Stimulated activated CD8-positive, alpha-beta memory T cell treated with anti-CD3 and anti-CD28 coated beads, Interleukin-15, amount 100 ng/mL, for 1 hour (primary cell): ENCODE results near the gene BGN.

ENCODE experiments used
- DNase-seq: peaks from one replicate; pipeline ENCODE4 v3.0.0-alpha.2; 2020; ENCODE audit warnings: low read depth

BGN gene

GRCh38 chrX:153507484-153508178, 12.9 kb downstream of the BGN start:
- peak; percentile 65 for DNase-seq

- no peak for DNase-seq
Observed at GRCh38 chrX:153509592-153509991, 14.8 kb downstream of the BGN start.

GRCh38 chrX:153510383-153510782, 15.6 kb downstream of the BGN start:
- no peak for DNase-seq

- no peak for DNase-seq
Observed at GRCh38 chrX:153511784-153512500, 17.2 kb downstream of the BGN start.

GRCh38 chrX:153512501-153512893, 17.7 kb downstream of the BGN start:
- DNase-seq = no peak

DNA sequence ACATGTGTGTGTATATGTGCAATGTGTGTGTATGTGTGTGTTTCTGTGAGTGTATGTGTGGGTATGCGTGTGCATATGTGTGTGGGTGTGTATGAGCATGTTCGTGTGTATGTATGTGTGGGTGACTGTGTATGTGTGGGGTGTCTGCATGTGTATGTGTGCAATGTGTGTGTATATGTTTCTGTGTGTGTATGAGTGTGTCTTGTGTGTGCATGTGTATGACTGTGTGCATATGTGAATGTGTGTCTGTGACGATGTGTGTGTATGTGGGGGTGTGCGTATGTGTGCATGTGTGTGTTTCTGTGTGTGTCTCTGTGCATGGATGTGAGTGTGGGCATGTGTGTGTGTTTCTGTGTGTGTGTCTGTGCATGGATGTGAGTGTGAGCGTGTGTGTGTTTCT, 18.5 kb downstream of the BGN start:
- no peak for DNase-seq

DNA sequence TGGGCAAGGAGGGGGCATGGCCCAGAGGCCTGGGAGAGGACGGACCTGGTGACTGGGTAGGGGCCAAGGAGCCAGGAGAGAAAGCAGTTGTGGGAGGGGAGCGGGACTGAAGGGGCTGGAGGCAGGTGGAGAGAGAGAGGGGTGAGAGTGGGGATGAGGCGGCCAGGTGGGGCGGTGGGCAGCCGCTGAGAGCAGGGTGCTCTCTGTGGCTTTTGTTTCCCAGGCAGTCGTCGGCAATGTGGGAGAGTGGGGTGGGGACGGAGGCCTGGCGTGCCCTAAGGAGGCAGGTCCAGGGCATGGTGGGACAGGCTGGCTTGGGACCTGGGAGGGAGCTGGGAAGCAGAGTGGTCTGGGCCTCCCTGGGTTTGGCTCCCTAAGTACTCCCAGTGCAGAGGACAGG, 19.5 kb downstream of the BGN start:
- DNase-seq = no peak

DNA sequence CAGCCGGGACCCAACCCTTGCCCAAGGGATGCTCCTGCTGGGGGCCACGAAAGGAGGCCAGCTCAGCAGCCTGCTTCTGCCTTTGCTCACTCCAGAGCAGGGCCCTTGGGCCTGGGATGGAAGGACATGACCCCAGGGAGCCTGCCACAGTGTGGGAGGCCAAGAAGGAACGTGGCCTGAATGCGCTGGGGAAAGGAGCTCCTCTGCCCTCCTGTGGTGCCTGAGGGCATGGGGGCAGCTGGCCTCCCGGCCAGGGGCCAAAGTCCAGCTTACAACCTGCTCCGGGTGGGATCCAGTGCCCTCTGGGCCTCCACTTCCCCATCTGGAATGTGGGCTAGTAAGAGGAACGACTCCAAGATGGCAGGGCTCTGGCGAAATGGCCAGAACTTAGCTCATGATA, 20.7 kb downstream of the BGN start:
- DNase-seq = no peak

- DNase-seq = no peak
Observed at GRCh38 chrX:153516073-153516472, 21.3 kb downstream of the BGN start.

DNA sequence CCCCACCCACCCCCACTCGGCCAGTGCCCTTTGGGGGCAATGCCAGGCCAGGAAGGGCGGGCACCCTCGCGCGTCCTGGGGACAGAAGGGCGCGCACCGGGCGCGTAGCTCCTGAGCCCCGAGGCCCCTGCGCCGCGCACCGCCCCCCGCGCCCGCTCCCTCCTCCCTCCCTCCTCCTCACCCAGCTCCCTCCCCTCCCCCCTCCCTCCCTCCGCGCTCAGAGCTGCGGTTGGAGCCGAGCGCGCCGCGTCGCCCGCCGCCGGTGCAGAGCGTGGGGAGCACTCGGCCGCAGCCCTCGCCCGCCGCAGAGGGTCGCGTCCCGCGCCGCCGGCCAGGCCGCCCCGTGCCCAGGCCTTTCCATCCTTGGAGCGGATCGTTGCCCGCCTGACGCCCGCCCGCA, 22.6 kb downstream of the BGN start, which contains the start of gene ATP2B3:
Gene ATP2B3 (plus strand): TSS at position 220 of the 400 bp plus-strand sequence. CDS start 18,606 bp downstream, outside the sequence.
- DNase-seq = no peak

DNA sequence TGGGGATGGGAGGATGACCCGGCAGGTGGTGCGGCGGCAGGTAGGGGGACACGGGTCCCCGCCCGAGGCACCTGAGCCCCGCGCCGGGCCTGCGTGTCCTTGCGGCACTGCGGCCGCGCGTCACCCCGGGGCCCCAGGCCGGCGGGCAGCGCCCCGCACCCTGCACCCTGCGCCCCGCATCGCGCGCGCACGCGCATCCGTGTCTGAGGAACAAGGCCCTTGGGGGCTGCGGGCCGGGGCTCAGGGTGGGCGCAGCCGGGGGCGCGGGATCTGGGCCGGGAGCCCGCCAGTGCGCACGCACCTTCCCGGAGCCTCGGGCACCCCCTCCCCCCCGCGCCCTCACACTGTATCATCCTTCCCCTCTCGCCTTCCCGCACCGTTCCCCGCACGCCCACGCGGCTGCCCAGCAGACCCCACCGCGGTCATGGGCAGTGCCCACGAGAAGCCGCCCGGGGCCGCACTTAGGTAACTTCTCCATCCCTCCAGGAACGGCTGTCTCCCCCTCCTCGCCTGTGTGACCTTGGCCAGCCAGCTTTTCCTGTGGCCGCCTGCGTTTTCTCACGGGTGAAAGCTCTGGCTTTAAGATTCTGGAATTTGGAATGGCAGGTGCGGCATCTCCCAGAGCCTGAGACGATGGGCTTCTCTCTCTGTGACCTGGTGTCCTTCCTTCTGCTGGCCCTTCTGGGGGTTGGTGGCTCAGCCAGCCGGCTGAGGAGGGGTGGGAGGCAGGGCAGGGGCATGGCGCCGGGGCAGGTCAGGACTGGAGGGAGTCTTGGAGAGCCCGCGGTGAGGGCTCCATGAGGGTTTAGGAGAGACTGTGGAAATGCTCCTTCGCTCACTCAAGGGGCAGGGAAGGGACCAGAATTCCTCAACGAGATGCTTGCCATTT, 23.4 kb downstream of the BGN start:
- no peak for DNase-seq

- no peak for DNase-seq
Observed at GRCh38 chrX:153519569-153520286, 24.9 kb downstream of the BGN start.

GRCh38 chrX:153520287-153520917, 25.6 kb downstream of the BGN start:
- DNase-seq = no peak

DNA sequence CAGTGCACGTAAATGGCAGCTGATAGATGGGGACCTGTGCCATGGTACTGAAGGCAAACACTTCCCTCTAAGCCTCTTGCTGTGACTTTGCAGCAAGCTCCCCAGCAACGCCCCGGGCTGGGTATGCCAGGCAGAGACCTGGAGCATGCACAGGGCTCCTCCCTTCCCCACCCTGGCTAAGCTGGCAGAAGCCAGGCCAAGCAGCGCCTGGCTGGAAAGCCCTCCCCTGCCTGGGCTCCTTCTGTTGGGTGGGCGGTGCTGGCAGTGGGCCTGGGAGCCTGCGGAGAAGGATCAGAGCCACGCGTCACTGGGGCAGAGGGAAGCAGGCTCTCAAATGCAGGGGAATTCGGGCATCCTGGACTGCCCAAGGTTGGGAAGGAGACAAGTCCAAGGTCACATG, 26.3 kb downstream of the BGN start:
- no peak for DNase-seq

DNA sequence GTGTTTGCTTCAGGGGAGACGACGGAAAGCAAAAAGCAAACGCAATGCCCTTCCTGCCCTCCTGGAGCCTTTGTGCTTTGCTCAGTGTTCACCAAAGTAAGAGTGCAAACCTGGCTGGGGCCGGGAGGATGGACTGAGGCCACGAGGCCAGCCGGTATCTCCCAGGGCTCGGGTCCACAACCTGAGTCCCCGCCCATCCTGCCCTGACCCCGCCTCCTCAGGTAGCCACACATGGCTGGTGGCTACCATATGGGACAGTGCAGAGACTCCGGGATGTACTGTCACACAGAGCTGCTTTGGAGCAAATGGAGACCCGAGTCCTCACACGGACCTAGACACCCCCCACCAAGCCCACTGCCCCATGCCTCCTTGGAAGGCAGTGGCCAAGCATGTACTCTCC, 27.5 kb downstream of the BGN start:
- DNase-seq = no peak

DNA sequence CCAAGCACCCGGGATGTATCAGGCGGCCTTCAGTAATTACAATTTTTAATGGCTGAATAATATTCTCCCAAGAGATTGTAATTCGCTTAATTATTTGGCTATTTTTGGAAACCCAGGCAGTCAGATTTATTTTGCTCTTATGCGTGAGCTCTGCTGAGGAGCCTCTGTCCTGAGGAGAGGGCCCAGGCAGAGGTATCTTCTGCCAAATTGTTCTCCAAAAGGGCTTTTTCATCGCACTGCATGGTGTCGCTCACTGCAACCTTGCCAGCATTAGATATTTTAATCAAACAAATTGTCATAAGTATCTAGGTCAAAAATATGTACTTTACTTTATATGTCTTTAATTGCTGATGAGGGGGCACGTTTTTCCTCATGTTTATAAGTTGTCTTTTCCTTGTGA, 28.5 kb downstream of the BGN start:
- DNase-seq = no peak

- DNase-seq = no peak
Observed at GRCh38 chrX:153524234-153524633, 29.5 kb downstream of the BGN start.

DNA sequence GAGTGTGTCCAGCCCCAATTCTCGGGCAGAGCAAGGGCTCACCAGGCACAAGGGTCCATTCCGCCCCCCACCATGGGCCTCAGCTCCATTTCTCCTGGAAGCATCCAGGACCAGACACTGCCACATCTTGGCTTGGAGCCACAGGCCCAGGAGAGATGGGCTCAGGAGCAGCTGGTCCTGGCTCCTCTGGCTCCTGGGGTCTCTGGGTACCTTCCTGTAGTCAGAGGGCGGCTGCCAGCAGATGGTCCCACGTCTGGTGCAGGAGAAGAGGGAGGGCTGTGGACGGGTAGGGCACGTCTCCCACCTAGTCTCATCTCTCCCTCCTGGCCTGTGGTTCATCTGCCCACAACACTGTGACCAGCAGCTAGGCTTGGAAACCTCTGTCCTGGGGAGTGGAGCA, 30.7 kb downstream of the BGN start:
- no peak for DNase-seq

- DNase-seq = no peak
Observed at GRCh38 chrX:153526042-153526441, 31.3 kb downstream of the BGN start.

DNA sequence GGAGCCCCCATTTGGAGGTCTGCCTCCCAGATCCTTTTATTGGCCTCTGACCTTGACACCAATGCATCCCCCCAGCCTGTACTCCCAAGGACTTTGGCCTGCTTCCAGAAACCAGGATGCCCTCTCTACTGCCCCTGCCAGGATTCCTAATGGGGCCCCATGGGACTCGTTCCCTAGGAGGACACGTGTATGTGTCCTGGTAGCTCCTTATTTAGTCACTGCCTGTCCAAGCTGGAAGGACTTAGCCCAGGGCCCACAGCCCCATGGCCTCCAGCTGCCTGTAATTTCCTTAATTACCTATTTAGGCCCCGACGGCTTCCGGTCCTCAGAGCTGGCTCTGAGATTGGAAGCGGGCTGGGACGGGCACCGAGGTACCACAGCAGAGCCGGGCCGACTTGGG, 32.0 kb downstream of the BGN start:
- no peak for DNase-seq

DNA sequence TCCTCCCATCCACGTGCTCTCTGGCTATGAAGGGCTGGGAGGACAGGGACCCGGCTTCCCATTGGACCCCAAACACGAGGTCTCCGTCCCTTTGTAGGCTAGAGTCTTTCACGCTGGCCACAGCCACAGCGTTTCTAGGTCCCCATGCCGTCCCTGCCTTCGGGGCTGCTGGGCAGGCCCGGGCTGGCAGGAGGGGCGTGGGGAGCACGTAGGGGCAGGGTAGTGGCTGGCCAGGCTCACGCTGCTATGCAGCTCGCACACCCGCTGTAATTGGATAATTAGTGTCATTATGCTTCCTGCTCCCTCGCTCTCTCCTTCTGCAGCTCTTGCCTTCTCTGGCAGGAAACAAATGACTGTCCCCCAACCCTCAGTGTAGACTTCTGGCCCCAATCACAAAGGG, 32.4 kb downstream of the BGN start:
- no peak for DNase-seq
